CD14-positive monocyte (primary cell): ENCODE measurements around the gene HIVEP3. TPM values are rescaled to one million over a fixed set of nuclear protein-coding genes. Genes with fewer than 3 reads are reported as not detected.

Source experiments
- DNase-seq, 3 donors: peaks; one replicate each; pipeline ENCODE4 v3.0.0-alpha.2; 2011 to 2022
- H2AFZ ChIP-seq: 2 replicates; pipeline ENCODE4 v1.6.0; 2012; ENCODE audit warnings: mild to moderate bottlenecking, low read depth, low read length, inconsistent platforms; ENCODE audit not compliant: insufficient read depth, poor library complexity, severe bottlenecking
- H3K27ac ChIP-seq, 2 donors: 1 replicate in 1 of 2; 2 replicates in 1 of 2; pipeline ENCODE4 v1.5.1; 2012 to 2013; ENCODE audit warnings: low read length in 2 of 2, control low read depth in 1 of 2, inconsistent platforms in 1 of 2, low read depth in 1 of 2, mild to moderate bottlenecking in 1 of 2
- H3K27me3 ChIP-seq, 2 donors: one replicate each; pipeline versions ENCODE4 v1.6.0 to v1.6.1; 2011 to 2013; ENCODE audit warnings: low read length in 2 of 2; ENCODE audit not compliant: control insufficient read depth in 2 of 2, insufficient read depth in 2 of 2
- H3K36me3 ChIP-seq, 2 donors: replicated peaks in 1 of 2; 1 replicate in 1 of 2; 2 replicates in 1 of 2; pipeline versions ENCODE4 v1.5.1 to v1.6.1; 2012 to 2013; ENCODE audit warnings: low read length in 2 of 2, control low read depth in 1 of 2, inconsistent platforms in 1 of 2, mild to moderate bottlenecking in 1 of 2; ENCODE audit not compliant: insufficient read depth in 2 of 2, control insufficient read depth in 1 of 2
- H3K4me1 ChIP-seq, 2 donors: 1 replicate in 1 of 2; 2 replicates in 1 of 2; pipeline versions ENCODE4 v1.5.1 to v1.6.1; 2012 to 2013; ENCODE audit warnings: low read length in 2 of 2, control low read depth in 1 of 2, inconsistent platforms in 1 of 2, mild to moderate bottlenecking in 1 of 2, moderate library complexity in 1 of 2; ENCODE audit not compliant: insufficient read depth in 2 of 2, control insufficient read depth in 1 of 2
- H3K4me2 ChIP-seq: replicated peaks from 2 replicates; pipeline ENCODE3; 2012; ENCODE audit warnings: low read length, moderate library complexity, mild to moderate bottlenecking; ENCODE audit not compliant: poor library complexity, severe bottlenecking; ENCODE audit errors: extremely low read depth
- H3K4me3 ChIP-seq, 3 experiments: fragments of 200-600 bp in 1 of 3; sonication (generic) in 1 of 3; replicated peaks in 1 of 3; 1 replicate in 2 of 3; 2 replicates in 1 of 3; pipeline ENCODE4 v1.5.1; 2011 to 2013; ENCODE audit warnings: low read length in 3 of 3, mild to moderate bottlenecking in 3 of 3, control low read depth in 2 of 3, low read depth in 2 of 3, inconsistent platforms in 1 of 3, moderate library complexity in 1 of 3
- H3K79me2 ChIP-seq: 2 replicates; pipeline ENCODE4 v1.6.0; 2012; ENCODE audit warnings: mild to moderate bottlenecking, control low read depth, inconsistent platforms, low read length, moderate library complexity; ENCODE audit not compliant: insufficient read depth
- H3K9ac ChIP-seq: 2 replicates; pipeline ENCODE4 v1.6.0; 2017; ENCODE audit warnings: low read length, mild to moderate bottlenecking; ENCODE audit not compliant: insufficient read depth, poor library complexity, severe bottlenecking
- H3K9me3 ChIP-seq, 2 donors: replicated peaks in 1 of 2; 1 replicate in 1 of 2; 2 replicates in 1 of 2; pipeline versions ENCODE4 v1.5.1 to v1.6.1; 2012 to 2013; ENCODE audit warnings: low read length in 2 of 2, control low read depth in 1 of 2; ENCODE audit not compliant: control insufficient read depth in 1 of 2, insufficient read depth in 1 of 2
- H4K20me1 ChIP-seq: 2 replicates; pipeline ENCODE4 v1.6.0; 2012; ENCODE audit warnings: mild to moderate bottlenecking, low read length, control low read depth, moderate library complexity; ENCODE audit not compliant: insufficient read depth
- H3K27ac Mint-ChIP-seq, 7 donors: one replicate each; pipeline ENCODE4 v1.8.0; 2020; ENCODE audit warnings: mild to moderate bottlenecking in 7 of 7, mixed read lengths in 7 of 7, moderate library complexity in 6 of 7, inconsistent platforms in 2 of 7
- H3K27me3 Mint-ChIP-seq, 3 donors: one replicate each; pipeline ENCODE4 v1.8.0; 2021 to 2022; ENCODE audit warnings: low read depth in 3 of 3, mild to moderate bottlenecking in 3 of 3, mixed read lengths in 3 of 3, moderate library complexity in 3 of 3, inconsistent platforms in 1 of 3
- H3K36me3 Mint-ChIP-seq, 2 donors: one replicate each; pipeline ENCODE4 v1.8.0; 2020; ENCODE audit warnings: mixed read lengths in 2 of 2, inconsistent platforms in 1 of 2, mild to moderate bottlenecking in 1 of 2
- H3K4me1 Mint-ChIP-seq: one replicate; pipeline ENCODE4 v1.8.0; 2020; ENCODE audit warnings: mild to moderate bottlenecking, mixed read lengths
- H3K4me3 Mint-ChIP-seq, 2 donors: one replicate each; pipeline ENCODE4 v1.8.0; 2020; ENCODE audit warnings: mild to moderate bottlenecking in 2 of 2, mixed read lengths in 2 of 2, moderate library complexity in 1 of 2
- H3K9me3 Mint-ChIP-seq, 7 donors: one replicate each; pipeline ENCODE4 v1.8.0; 2020 to 2022; ENCODE audit warnings: mixed read lengths in 7 of 7, mild to moderate bottlenecking in 6 of 7, moderate library complexity in 6 of 7, inconsistent platforms in 2 of 7
- WGBS: methylation state at CpG from one replicate; pipeline ENCODE4 v1.1.5; 2013; ENCODE audit warnings: missing lambda C conversion rate; ENCODE audit not compliant: insufficient coverage; 5-methylcytosine and 5-hydroxymethylcytosine counted together
- intact Hi-C, 2 donors: fragments of 100-400 bp; cut with micrococcal nuclease; formaldehyde crosslinking; loops; one replicate each; pipeline versions ENCODE4 v1.15.0 to v1.15.1; 2023
- polyA plus RNA-seq, 3 donors: library from polyadenylated mRNA; depleted of rRNA in 1 of 3; unstranded in 2 of 3; stranded (reverse) in 1 of 3; fragments of 300-500 nt in 2 of 3; fragments of >200 nt in 1 of 3; fragmentation: Illumina TruSeq in 2 of 3; gene quantifications; 1 replicate in 2 of 3; 2 replicates in 1 of 3; pipeline ENCODE4 v1.2.3, GENCODE V29; 2012 to 2021
- TF ChIP-seq, protein P1 (sequence below): fragments of 200-600 bp; IDR thresholded peaks from one replicate; pipeline ENCODE4 v1.8.0; 2022; ENCODE audit warnings: antibody characterized with exemption, mild to moderate bottlenecking

Gene HIVEP3
- polyA plus RNA-seq, 3 donors = 1.2 to 3.7 (median 1.8) TPM

DNA sequence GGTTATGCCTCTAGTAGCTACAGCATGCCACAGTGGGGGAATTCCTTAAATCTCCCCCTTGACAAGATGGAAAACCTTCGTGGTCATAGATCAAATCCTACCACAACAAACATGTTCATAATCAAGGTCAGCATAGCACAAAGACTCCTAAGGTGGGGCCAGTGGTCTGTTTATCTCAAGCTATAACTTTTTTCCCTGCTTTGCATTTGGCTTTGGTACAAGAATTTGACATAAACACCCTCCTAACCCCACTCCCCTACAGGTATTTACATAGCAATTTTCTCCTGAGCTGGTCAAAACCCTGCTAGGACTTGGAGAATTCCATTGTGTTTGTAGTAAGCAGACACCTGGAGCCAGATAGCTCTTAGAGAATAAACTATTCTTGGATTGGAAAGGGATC lies 58.5 kb downstream of the HIVEP3 start:
- no peaks in the 10 kb centered on the region for H3K36me3 ChIP-seq
- H3K36me3 Mint-ChIP-seq = peaks cover 0 to 5% of the 10 kb centered on the region in 2 donors
- H3K27ac Mint-ChIP-seq = no peak overlapping the region
- intact Hi-C loops = no loop called here
- no peaks in the 10 kb centered on the region for H4K20me1 ChIP-seq
- no CpG with 5 or more reads among the region's 1 CpG for WGBS
- H3K27me3 ChIP-seq = no peaks in the 10 kb centered on the region
- peaks cover 7 to 13% (median 9%) of the 10 kb centered on the region in 3 donors for H3K27me3 Mint-ChIP-seq
- peaks cover 39% of the 10 kb centered on the region for H3K4me1 Mint-ChIP-seq
- peaks cover 34 to 37% of the 10 kb centered on the region in 2 donors for H3K4me1 ChIP-seq
- H3K9me3 Mint-ChIP-seq = peaks cover 0 to 4% (median 1%) of the 10 kb centered on the region in 7 donors
- H3K9me3 ChIP-seq = no peaks in the 10 kb centered on the region
- H3K4me2 ChIP-seq = no peak overlapping the region
- no peaks in the 10 kb centered on the region for H3K79me2 ChIP-seq
- no peak overlapping the region for H3K27ac ChIP-seq
- H3K4me3 ChIP-seq = no peak overlapping the region
- H3K4me3 Mint-ChIP-seq = no peak overlapping the region
- H2AFZ ChIP-seq = no peak overlapping the region
- H3K9ac ChIP-seq = no peak overlapping the region
- TF ChIP-seq, protein P1, sequence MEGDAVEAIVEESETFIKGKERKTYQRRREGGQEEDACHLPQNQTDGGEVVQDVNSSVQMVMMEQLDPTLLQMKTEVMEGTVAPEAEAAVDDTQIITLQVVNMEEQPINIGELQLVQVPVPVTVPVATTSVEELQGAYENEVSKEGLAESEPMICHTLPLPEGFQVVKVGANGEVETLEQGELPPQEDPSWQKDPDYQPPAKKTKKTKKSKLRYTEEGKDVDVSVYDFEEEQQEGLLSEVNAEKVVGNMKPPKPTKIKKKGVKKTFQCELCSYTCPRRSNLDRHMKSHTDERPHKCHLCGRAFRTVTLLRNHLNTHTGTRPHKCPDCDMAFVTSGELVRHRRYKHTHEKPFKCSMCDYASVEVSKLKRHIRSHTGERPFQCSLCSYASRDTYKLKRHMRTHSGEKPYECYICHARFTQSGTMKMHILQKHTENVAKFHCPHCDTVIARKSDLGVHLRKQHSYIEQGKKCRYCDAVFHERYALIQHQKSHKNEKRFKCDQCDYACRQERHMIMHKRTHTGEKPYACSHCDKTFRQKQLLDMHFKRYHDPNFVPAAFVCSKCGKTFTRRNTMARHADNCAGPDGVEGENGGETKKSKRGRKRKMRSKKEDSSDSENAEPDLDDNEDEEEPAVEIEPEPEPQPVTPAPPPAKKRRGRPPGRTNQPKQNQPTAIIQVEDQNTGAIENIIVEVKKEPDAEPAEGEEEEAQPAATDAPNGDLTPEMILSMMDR = no peak
- DNase-seq = no peak

DNA sequence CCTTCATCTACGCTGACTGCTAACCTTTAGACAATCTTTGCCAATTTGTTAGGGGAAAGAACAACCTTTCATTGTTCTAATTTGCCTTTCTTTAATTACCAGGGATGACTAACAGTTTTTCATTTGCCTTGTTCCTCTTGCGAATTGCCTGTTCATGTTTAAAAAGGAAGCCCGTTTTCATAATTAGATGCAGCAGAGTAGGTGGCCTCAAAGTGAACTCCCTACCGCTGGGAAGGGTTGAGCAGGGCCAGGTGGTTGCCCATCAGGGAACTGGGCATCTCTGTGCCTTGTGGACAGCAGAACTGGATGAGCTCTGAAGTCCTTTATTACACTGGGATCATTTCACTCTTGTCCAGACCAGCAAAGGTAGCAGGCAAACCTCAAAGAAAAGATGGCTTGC lies 59.0 kb downstream of the HIVEP3 start:
- peaks cover 0 to 5% of the 10 kb centered on the region in 2 donors for H3K36me3 Mint-ChIP-seq
- peak; percentile 34 to 58 (median 41) for DNase-seq
- peak overlapping the region in 6 of 7 donors; percentile 15 to 66 (median 57) for H3K27ac Mint-ChIP-seq
- Histone ChIP-seq H3K79me2 (no peaks in the 10 kb centered on the region), H3K9ac (no peak overlapping the region), H3K27me3 (no peaks in the 10 kb centered on the region), H3K4me3 (no peak overlapping the region), H3K9me3 (no peaks in the 10 kb centered on the region), H4K20me1 (no peaks in the 10 kb centered on the region), H3K36me3 (no peaks in the 10 kb centered on the region), H3K4me1 (peaks cover 34 to 37% of the 10 kb centered on the region in 2 donors), H3K27ac (peak overlapping the region in 1 of 2 donors; percentile 2), H2AFZ (no peak overlapping the region), H3K4me2 (no peak overlapping the region)
- peaks cover 0 to 4% (median 1%) of the 10 kb centered on the region in 7 donors for H3K9me3 Mint-ChIP-seq
- TF ChIP-seq, protein P1 = no peak
- H3K27me3 Mint-ChIP-seq = peaks cover 7 to 13% (median 9%) of the 10 kb centered on the region in 3 donors
- peaks cover 39% of the 10 kb centered on the region for H3K4me1 Mint-ChIP-seq
- 0% methylated on average over 3 of the region's 4 CpGs for WGBS
- intact Hi-C loops = no loop called here
- peak overlapping the region in 1 of 2 donors; percentile 39 for H3K4me3 Mint-ChIP-seq
